ENCODE data around the gene TMEM86B. TPM values are rescaled to one million over a fixed set of nuclear protein-coding genes. Genes with fewer than 3 reads are reported as not detected.

TMEM86B gene
- polyA plus RNA-seq, 1 donor (not counting 4 experiments of a cell fraction or from before 2014, with no cell fraction given), result 0.60 TPM

GRCh38 chr19:55249841-55250240 is 21.3 kb upstream of the TMEM86B start:
- Histone ChIP-seq H4K20me1 (ENCODE audit: control insufficient read depth, extremely low read depth, insufficient read depth, low read length) (peaks cover 50% of the 10 kb centered on the region), H3K9ac (ENCODE audit: control insufficient read depth, extremely low read depth, insufficient read depth, low read length) (no peak overlapping the region), H3K4me3 (ENCODE audit: control insufficient read depth in 2 of 3, extremely low read depth in 1 of 3, insufficient read depth in 2 of 3, low read depth in 1 of 3, low read length in 3 of 3) (no peak overlapping the region), H3K36me3 (ENCODE audit: control insufficient read depth in 2 of 2, extremely low read depth in 1 of 2, insufficient read depth in 2 of 2, low read length in 2 of 2) (peaks cover 16 to 20% of the 10 kb centered on the region in 2 experiments), H3K9me1 (ENCODE audit: control insufficient read depth, extremely low read depth, insufficient read depth, low read length) (peaks cover 7% of the 10 kb centered on the region), H3K27ac (ENCODE audit: control insufficient read depth, insufficient read depth, low read length) (no peak overlapping the region), H3K27me3 (ENCODE audit: control insufficient read depth, extremely low read depth, insufficient read depth, low read length) (no peaks in the 10 kb centered on the region), H3K79me2 (ENCODE audit: control insufficient read depth, insufficient read depth, low read length) (peaks cover 88% of the 10 kb centered on the region), H3K4me2 (ENCODE audit: control insufficient read depth, extremely low read depth, insufficient read depth, low read depth, low read length) (no peak overlapping the region), H3K4me1 (ENCODE audit: control insufficient read depth, extremely low read depth, insufficient read depth, low read length) (peaks cover 21% of the 10 kb centered on the region), H3K9me3 (ENCODE audit: control insufficient read depth, low read depth, low read length) (no peaks in the 10 kb centered on the region), H2AFZ (ENCODE audit: control insufficient read depth, low read length) (no peak overlapping the region)
- no peak for DNase-seq (ENCODE audit: low read depth, low spot score)
- TF ChIP-seq, protein P1, sequence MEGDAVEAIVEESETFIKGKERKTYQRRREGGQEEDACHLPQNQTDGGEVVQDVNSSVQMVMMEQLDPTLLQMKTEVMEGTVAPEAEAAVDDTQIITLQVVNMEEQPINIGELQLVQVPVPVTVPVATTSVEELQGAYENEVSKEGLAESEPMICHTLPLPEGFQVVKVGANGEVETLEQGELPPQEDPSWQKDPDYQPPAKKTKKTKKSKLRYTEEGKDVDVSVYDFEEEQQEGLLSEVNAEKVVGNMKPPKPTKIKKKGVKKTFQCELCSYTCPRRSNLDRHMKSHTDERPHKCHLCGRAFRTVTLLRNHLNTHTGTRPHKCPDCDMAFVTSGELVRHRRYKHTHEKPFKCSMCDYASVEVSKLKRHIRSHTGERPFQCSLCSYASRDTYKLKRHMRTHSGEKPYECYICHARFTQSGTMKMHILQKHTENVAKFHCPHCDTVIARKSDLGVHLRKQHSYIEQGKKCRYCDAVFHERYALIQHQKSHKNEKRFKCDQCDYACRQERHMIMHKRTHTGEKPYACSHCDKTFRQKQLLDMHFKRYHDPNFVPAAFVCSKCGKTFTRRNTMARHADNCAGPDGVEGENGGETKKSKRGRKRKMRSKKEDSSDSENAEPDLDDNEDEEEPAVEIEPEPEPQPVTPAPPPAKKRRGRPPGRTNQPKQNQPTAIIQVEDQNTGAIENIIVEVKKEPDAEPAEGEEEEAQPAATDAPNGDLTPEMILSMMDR (optimal IDR thresholded peaks at IDR 0.05 in 1 of 3, IDR thresholded peaks at IDR 0.05 in 1 of 3, conservative IDR thresholded peaks at IDR 0.05 in 1 of 3; ENCODE audit: extremely low read depth in 1 of 3, insufficient read depth in 2 of 3, low read length in 3 of 3), result no peak
- dilution Hi-C loops (cut with MboI; ENCODE audit: extremely low pct_ligation_motif_present, low sequenced_read_pairs), result no loop called here
- FAIRE-seq, result no peak

DNA sequence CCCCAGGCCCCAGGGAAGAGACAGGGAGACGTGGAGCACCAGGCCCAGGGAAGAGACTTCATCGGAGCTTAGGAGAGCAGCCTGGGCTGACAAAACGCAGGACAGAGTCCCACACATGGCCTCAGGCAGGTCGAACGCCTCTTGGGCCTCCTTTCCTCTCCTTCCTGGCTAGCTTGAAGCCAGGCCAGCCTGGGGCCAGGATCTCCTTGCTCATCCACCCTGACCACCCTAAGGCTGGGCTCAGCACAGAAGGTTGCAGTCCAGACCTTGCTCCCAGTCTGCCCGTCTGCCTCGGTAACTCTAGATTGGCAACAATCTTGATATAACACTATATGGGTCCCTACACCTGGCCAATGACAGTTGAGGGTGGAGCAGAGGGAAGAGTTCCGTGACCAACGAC is 20.1 kb upstream of the TMEM86B start:
- FAIRE-seq (no peak), DNase-seq (ENCODE audit: low read depth, low spot score) (no peak)
- H4K20me1 ChIP-seq (ENCODE audit: control insufficient read depth, extremely low read depth, insufficient read depth, low read length), result peaks cover 41% of the 10 kb centered on the region
- H3K9me3 ChIP-seq (ENCODE audit: control insufficient read depth, low read depth, low read length), result no peaks in the 10 kb centered on the region
- H2AFZ ChIP-seq (ENCODE audit: control insufficient read depth, low read length), result no peak overlapping the region
- dilution Hi-C loops (cut with MboI; ENCODE audit: extremely low pct_ligation_motif_present, low sequenced_read_pairs), result no loop called here
- no peak overlapping the region for H3K4me3 ChIP-seq (ENCODE audit: control insufficient read depth in 2 of 3, extremely low read depth in 1 of 3, insufficient read depth in 2 of 3, low read depth in 1 of 3, low read length in 3 of 3)
- H3K4me2 ChIP-seq (ENCODE audit: control insufficient read depth, extremely low read depth, insufficient read depth, low read depth, low read length), result no peak overlapping the region
- peaks cover 81% of the 10 kb centered on the region for H3K79me2 ChIP-seq (ENCODE audit: control insufficient read depth, insufficient read depth, low read length)
- H3K9me1 ChIP-seq (ENCODE audit: control insufficient read depth, extremely low read depth, insufficient read depth, low read length), result peaks cover 6% of the 10 kb centered on the region
- TF ChIP-seq, protein P1 (optimal IDR thresholded peaks at IDR 0.05 in 1 of 3, IDR thresholded peaks at IDR 0.05 in 1 of 3, conservative IDR thresholded peaks at IDR 0.05 in 1 of 3; ENCODE audit: extremely low read depth in 1 of 3, insufficient read depth in 2 of 3, low read length in 3 of 3), result no peak
- TF ChIP-seq EZH2 (IDR thresholded peaks at IDR 0.05; ENCODE audit: low read length), result no peak
- peaks cover 18 to 28% of the 10 kb centered on the region in 2 experiments for H3K36me3 ChIP-seq (ENCODE audit: control insufficient read depth in 2 of 2, extremely low read depth in 1 of 2, insufficient read depth in 2 of 2, low read length in 2 of 2)
- H3K27me3 ChIP-seq (ENCODE audit: control insufficient read depth, extremely low read depth, insufficient read depth, low read length), result no peaks in the 10 kb centered on the region
- H3K9ac ChIP-seq (ENCODE audit: control insufficient read depth, extremely low read depth, insufficient read depth, low read length), result no peak overlapping the region
- peaks cover 21% of the 10 kb centered on the region for H3K4me1 ChIP-seq (ENCODE audit: control insufficient read depth, extremely low read depth, insufficient read depth, low read length)
- H3K27ac ChIP-seq (ENCODE audit: control insufficient read depth, insufficient read depth, low read length), result no peak overlapping the region
